Breast epithelium (tissue), 4 donors: Measurements from ENCODE around the gene KCNC1. TPM values are rescaled to one million over a fixed set of nuclear protein-coding genes. Genes with fewer than 3 reads are reported as not detected.

Experiments
- DNase-seq, 2 donors: peaks; one replicate each; pipeline ENCODE4 v3.0.0-alpha.2; 2019; ENCODE audit warnings: low spot score in 2 of 2
- H3K27ac ChIP-seq, 2 donors: fragments of 200-600 bp; sonication (generic) in 1 of 2; one replicate each; pipeline ENCODE4 v1.5.1; 2016 to 2019; ENCODE audit warnings: mild to moderate bottlenecking in 1 of 2
- H3K27me3 ChIP-seq, 2 donors: fragments of 200-600 bp; sonication (generic) in 1 of 2; one replicate each; pipeline versions ENCODE4 v1.5.1 to v1.6.0; 2017 to 2019; ENCODE audit warnings: control low read depth in 1 of 2, mild to moderate bottlenecking in 1 of 2
- H3K36me3 ChIP-seq: fragments of 200-600 bp; one replicate; pipeline ENCODE4 v1.5.1; 2019
- H3K4me1 ChIP-seq, 2 donors: fragments of 200-600 bp; sonication (generic); one replicate each; pipeline ENCODE4 v1.5.1; 2016 to 2019; ENCODE audit warnings: control low read depth in 1 of 2
- H3K4me3 ChIP-seq, 3 donors: fragments of 200-600 bp; sonication (generic); 1 replicate in 2 of 3; 2 replicates in 1 of 3; pipeline ENCODE4 v1.5.1; 2016 to 2019; ENCODE audit warnings: mild to moderate bottlenecking in 3 of 3, moderate library complexity in 2 of 3
- H3K9me3 ChIP-seq, 2 donors: fragments of 200-600 bp; sonication (generic) in 1 of 2; one replicate each; pipeline ENCODE4 v1.5.1; 2016 to 2019; ENCODE audit warnings: control low read depth in 1 of 2
- CTCF ChIP-seq, 3 donors: fragments of 450-650 bp; IDR thresholded peaks; one replicate each; pipeline ENCODE4 v1.5.1; 2016 to 2017; ENCODE audit warnings: antibody characterized with exemption in 3 of 3, mild to moderate bottlenecking in 3 of 3, moderate library complexity in 3 of 3
- POLR2A ChIP-seq: fragments of 450-650 bp; IDR thresholded peaks from one replicate; pipeline ENCODE4 v1.6.1; 2016; ENCODE audit warnings: antibody characterized with exemption, mild to moderate bottlenecking, moderate library complexity
- POLR2AphosphoS5 ChIP-seq, 3 donors: sonication (generic); formaldehyde crosslinking; IDR thresholded peaks; one replicate each; pipeline ENCODE4 v1.6.1; 2017; ENCODE audit warnings: antibody characterized with exemption in 3 of 3
- intact Hi-C: fragments of 100-400 bp; cut with DNase I; formaldehyde crosslinking; loops from one replicate; pipeline ENCODE4 v1.15.1; 2023; ENCODE audit warnings: low total_unique reads
- total RNA-seq, 3 donors: library from RNA; depleted of rRNA; stranded (reverse); fragments of >200 nt; gene quantifications; one replicate each; pipeline ENCODE4 v1.1.0, GENCODE V29; 2016

The KCNC1 gene
- total RNA-seq, 3 donors from 2014 or later, result 0.15 TPM; not detected in 2

GRCh38 chr11:17828311-17828751, 93.8 kb downstream of the KCNC1 start:
- Histone ChIP-seq H3K27me3 (no peaks in the 10 kb centered on the region), H3K4me3 (no peak overlapping the region), H3K27ac (no peak overlapping the region), H3K9me3 (no peaks in the 10 kb centered on the region), H3K4me1 (no peaks in the 10 kb centered on the region), H3K36me3 (no peaks in the 10 kb centered on the region)
- TF ChIP-seq POLR2AphosphoS5 (IDR thresholded peaks at IDR 0.05) (no peak), CTCF (IDR thresholded peaks at IDR 0.05) (no peak), POLR2A (no peak)
- DNase-seq, result no peak
- intact Hi-C loops, result no loop called here

- TF ChIP-seq POLR2A (no peak), CTCF (IDR thresholded peaks at IDR 0.05) (no peak), POLR2AphosphoS5 (IDR thresholded peaks at IDR 0.05) (no peak)
- Histone ChIP-seq H3K36me3 (no peaks in the 10 kb centered on the region), H3K27me3 (no peaks in the 10 kb centered on the region), H3K9me3 (no peaks in the 10 kb centered on the region), H3K4me1 (no peaks in the 10 kb centered on the region), H3K27ac (no peak overlapping the region), H3K4me3 (no peak overlapping the region)
- intact Hi-C loops, result no loop called here
- DNase-seq, result no peak
Measured at GRCh38 chr11:17831228-17831627, 96.6 kb downstream of the KCNC1 start.

- TF ChIP-seq CTCF (IDR thresholded peaks at IDR 0.05) (no peak), POLR2A (no peak), POLR2AphosphoS5 (IDR thresholded peaks at IDR 0.05) (no peak)
- Histone ChIP-seq H3K4me1 (no peaks in the 10 kb centered on the region), H3K27ac (no peak overlapping the region), H3K4me3 (no peak overlapping the region), H3K9me3 (no peaks in the 10 kb centered on the region), H3K27me3 (no peaks in the 10 kb centered on the region), H3K36me3 (no peaks in the 10 kb centered on the region)
- intact Hi-C loops, result no loop called here
- DNase-seq, result no peak
Measured at GRCh38 chr11:17831883-17832282, 97.3 kb downstream of the KCNC1 start.

Other genes starting within 250 kb of the KCNC1 start
- gene USH1C, start 190.4 kb upstream of the KCNC1 start, total RNA-seq, result under 1 TPM in 1 of 3 donors, not detected in 2; 0.66 TPM
- gene OTOG, start 187.5 kb upstream of the KCNC1 start, total RNA-seq, result not detected
- gene MYOD1, start 15.2 kb upstream of the KCNC1 start, total RNA-seq, result not detected